ENCODE measurements around the gene PLTP. TPM values are rescaled to one million over a fixed set of nuclear protein-coding genes. Genes with fewer than 3 reads are reported as not detected.

The PLTP gene
- total and polyA plus RNA-seq, 2 of the 13 experiments (the other 11 are each of a cell fraction or from before 2014, with no cell fraction given), result 16.9 to 28.6 TPM

- TF ChIP-seq TRAFD1 (CRISPR knock-in tag; IDR thresholded peaks at IDR 0.05; ENCODE audit: borderline replicate concordance) (no peak; the same call in 1 of the 2 replicates), RFX5 (IDR thresholded peaks at IDR 0.05; ENCODE audit: low read depth, low read length) (no peak), ARNTL (CRISPR knock-in tag; IDR thresholded peaks at IDR 0.05) (peak; percentile 89), SRY (CRISPR knock-in tag; IDR thresholded peaks at IDR 0.05) (peak; percentile 75; the same call in 1 of the 2 replicates), MAFF (IDR thresholded peaks at IDR 0.05; ENCODE audit: low read depth, low read length) (peak; percentile 31; the same call in 1 of the 2 replicates), RBM39 (IDR thresholded peaks at IDR 0.05; ENCODE audit: low read depth, low read length, poor library complexity, severe bottlenecking) (no peak), DRAP1 (CRISPR knock-in tag; IDR thresholded peaks at IDR 0.05) (peak; percentile 73), TOPORS (CRISPR knock-in tag; IDR thresholded peaks at IDR 0.05) (no peak), MBD4 (IDR thresholded peaks at IDR 0.05; ENCODE audit: borderline replicate concordance, low read length) (peak; percentile 45; the same call in 1 of the 2 replicates), ZBTB38 (CRISPR knock-in tag; IDR thresholded peaks at IDR 0.05) (peak; percentile 66), BHLHE40 (IDR thresholded peaks at IDR 0.05; ENCODE audit: low read length) (peak; percentile 32; the same call in 1 of the 2 replicates), FUBP1 (CRISPR knock-in tag; IDR thresholded peaks at IDR 0.05; ENCODE audit: borderline replicate concordance) (no peak; the same call in 1 of the 2 replicates), RBAK (CRISPR knock-in tag; IDR thresholded peaks at IDR 0.05) (0 out of 2 replicates have a peak, but pooled peaks have one; percentile 38), ZNF460 (CRISPR knock-in tag; IDR thresholded peaks at IDR 0.05; ENCODE audit: borderline replicate concordance) (peak; percentile 43; the same call in 1 of the 2 replicates), MXD1 (CRISPR knock-in tag; IDR thresholded peaks at IDR 0.05) (no peak), RNF2 (conservative IDR thresholded peaks at IDR 0.05; ENCODE audit: low read depth) (no peak), ZNF124 (CRISPR knock-in tag; IDR thresholded peaks at IDR 0.05) (peak; percentile 92), SMC3 (IDR thresholded peaks at IDR 0.05; ENCODE audit: low read length) (peak; percentile 54; the same call in 1 of the 2 replicates), JUND (CRISPR knock-in tag; IDR thresholded peaks at IDR 0.05) (peak; percentile 68; the same call in 1 of the 2 replicates), SMARCC2 (IDR thresholded peaks at IDR 0.05) (no peak), ZNF136 (CRISPR knock-in tag; IDR thresholded peaks at IDR 0.05; ENCODE audit: low read depth) (0 out of 2 replicates have a peak, but pooled peaks have one; percentile 64), ZNF446 (CRISPR knock-in tag; IDR thresholded peaks at IDR 0.05) (no peak), ZNF383 (CRISPR knock-in tag; IDR thresholded peaks at IDR 0.05; ENCODE audit: borderline replicate concordance) (no peak; the same call in 1 of the 2 replicates), NFYC (CRISPR knock-in tag; IDR thresholded peaks at IDR 0.05) (peak; percentile 20; the same call in 1 of the 2 replicates)
Measured at GRCh38 chr20:45927071-45927878, 15.3 kb upstream of the PLTP start (continued).

All from HepG2 (cell line).